Measurements from ENCODE around the gene ALDH1L1.

The ALDH1L1 gene

DNA sequence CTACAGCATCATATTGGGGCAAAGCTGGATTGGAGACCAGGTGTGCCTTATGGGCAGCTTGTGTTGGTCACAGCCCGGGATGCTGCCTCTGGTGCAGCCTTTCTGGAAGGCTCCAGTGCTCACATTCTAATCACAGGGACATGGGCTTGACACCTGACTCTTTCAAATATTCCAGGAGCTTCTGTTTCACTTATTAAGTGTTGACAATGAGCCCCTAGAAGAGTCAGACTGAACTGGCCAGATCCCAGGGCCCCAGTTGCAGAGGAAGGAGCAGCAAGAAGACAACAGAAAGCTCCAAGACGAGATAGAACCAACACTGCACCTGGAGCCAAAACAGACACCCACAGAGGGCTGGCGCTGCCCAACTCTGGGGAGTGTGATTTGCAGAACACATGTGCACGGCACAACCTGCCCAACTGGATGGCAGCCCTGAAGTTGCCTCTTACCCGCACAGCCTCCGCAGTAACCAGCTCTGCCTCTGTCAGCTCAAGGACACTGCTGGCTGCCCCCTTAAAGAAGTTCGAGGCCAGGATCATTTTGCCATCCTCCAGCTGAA is 30.3 kb downstream of the ALDH1L1 start:
- Histone ChIP-seq H3K9ac (ENCODE audit: low read length) (no peak overlapping the region), H3K4me3 (ENCODE audit: low read length) (no peak overlapping the region), H2AFZ (ENCODE audit: low read length) (no peak overlapping the region), H3K9me3 (replicated peaks; ENCODE audit: insufficient read depth, low read length) (no peaks in the 10 kb centered on the region), H3K9me2 (replicated peaks; ENCODE audit: insufficient read depth, low read length) (no peaks in the 10 kb centered on the region), H3K4me1 (ENCODE audit: low read length) (no peaks in the 10 kb centered on the region), H3K4me2 (ENCODE audit: low read depth, low read length) (no peak overlapping the region), H3F3A (ENCODE audit: insufficient read depth, low read length) (no peaks in the 10 kb centered on the region), H3K27ac (ENCODE audit: low read length) (no peak overlapping the region), H3K36me3 (replicated peaks; ENCODE audit: insufficient read depth, low read length) (no peaks in the 10 kb centered on the region), H3K27me3 (replicated peaks; ENCODE audit: insufficient read depth, low read length) (no peaks in the 10 kb centered on the region), H3K79me2 (ENCODE audit: low read length) (no peaks in the 10 kb centered on the region), H4K20me1 (ENCODE audit: insufficient read depth, low read length) (no peaks in the 10 kb centered on the region)
- TF ChIP-seq EZH2 (optimal IDR thresholded peaks at IDR 0.05; ENCODE audit: low read depth, low read length) (no peak), EZH2phosphoT487 (IDR thresholded peaks at IDR 0.05; ENCODE audit: low read length) (no peak)
- TF ChIP-seq, protein P1, sequence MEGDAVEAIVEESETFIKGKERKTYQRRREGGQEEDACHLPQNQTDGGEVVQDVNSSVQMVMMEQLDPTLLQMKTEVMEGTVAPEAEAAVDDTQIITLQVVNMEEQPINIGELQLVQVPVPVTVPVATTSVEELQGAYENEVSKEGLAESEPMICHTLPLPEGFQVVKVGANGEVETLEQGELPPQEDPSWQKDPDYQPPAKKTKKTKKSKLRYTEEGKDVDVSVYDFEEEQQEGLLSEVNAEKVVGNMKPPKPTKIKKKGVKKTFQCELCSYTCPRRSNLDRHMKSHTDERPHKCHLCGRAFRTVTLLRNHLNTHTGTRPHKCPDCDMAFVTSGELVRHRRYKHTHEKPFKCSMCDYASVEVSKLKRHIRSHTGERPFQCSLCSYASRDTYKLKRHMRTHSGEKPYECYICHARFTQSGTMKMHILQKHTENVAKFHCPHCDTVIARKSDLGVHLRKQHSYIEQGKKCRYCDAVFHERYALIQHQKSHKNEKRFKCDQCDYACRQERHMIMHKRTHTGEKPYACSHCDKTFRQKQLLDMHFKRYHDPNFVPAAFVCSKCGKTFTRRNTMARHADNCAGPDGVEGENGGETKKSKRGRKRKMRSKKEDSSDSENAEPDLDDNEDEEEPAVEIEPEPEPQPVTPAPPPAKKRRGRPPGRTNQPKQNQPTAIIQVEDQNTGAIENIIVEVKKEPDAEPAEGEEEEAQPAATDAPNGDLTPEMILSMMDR (IDR thresholded peaks at IDR 0.05; ENCODE audit: low read length): no peak
- no peak for DNase-seq

DNA sequence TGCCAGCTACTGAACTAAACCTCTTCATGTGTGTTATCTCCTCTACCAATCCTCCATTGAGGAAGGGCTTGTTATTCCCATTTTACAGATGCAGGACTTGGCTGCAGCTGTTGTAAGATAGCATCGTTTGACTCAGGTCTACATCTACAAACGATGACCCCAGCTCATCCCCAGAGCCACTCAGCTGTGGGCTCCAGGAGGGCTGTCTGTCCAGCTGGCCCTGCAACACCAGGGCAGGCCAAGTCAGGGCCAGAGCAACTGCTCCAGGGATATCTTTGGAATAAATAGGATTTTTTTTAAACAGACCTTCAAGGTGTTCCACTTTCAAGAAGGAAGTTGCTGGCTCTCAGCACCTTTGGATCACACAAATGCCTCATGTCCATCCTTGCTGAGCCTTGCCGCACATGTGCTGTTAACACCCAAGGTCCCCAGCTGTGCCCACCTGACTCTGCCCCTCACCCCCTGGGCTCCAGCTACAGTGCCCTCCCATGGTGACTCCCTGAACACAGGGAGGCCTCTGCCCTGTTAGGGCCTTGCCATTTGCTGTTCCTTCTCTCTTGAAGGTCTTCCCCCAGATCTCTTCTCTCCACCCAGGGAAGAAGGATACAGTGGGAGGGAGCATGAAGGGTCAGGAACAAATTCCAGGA is 31.0 kb downstream of the ALDH1L1 start:
- H3F3A ChIP-seq (ENCODE audit: insufficient read depth, low read length): no peaks in the 10 kb centered on the region
- no peak overlapping the region for H3K4me2 ChIP-seq (ENCODE audit: low read depth, low read length)
- H2AFZ ChIP-seq (ENCODE audit: low read length): no peak overlapping the region
- H3K27me3 ChIP-seq (replicated peaks; ENCODE audit: insufficient read depth, low read length): no peaks in the 10 kb centered on the region
- H3K9me2 ChIP-seq (replicated peaks; ENCODE audit: insufficient read depth, low read length): no peaks in the 10 kb centered on the region
- DNase-seq: no peak
- no peak overlapping the region for H3K4me3 ChIP-seq (ENCODE audit: low read length)
- H4K20me1 ChIP-seq (ENCODE audit: insufficient read depth, low read length): no peaks in the 10 kb centered on the region
- H3K9ac ChIP-seq (ENCODE audit: low read length): no peak overlapping the region
- H3K36me3 ChIP-seq (replicated peaks; ENCODE audit: insufficient read depth, low read length): no peaks in the 10 kb centered on the region
- H3K79me2 ChIP-seq (ENCODE audit: low read length): no peaks in the 10 kb centered on the region
- H3K9me3 ChIP-seq (replicated peaks; ENCODE audit: insufficient read depth, low read length): no peaks in the 10 kb centered on the region
- no peaks in the 10 kb centered on the region for H3K4me1 ChIP-seq (ENCODE audit: low read length)
- no peak overlapping the region for H3K27ac ChIP-seq (ENCODE audit: low read length)
- TF ChIP-seq EZH2 (optimal IDR thresholded peaks at IDR 0.05; ENCODE audit: low read depth, low read length): no peak
- TF ChIP-seq, protein P1 (IDR thresholded peaks at IDR 0.05; ENCODE audit: low read length): no peak
- no peak for TF ChIP-seq EZH2phosphoT487 (IDR thresholded peaks at IDR 0.05; ENCODE audit: low read length)

DNA sequence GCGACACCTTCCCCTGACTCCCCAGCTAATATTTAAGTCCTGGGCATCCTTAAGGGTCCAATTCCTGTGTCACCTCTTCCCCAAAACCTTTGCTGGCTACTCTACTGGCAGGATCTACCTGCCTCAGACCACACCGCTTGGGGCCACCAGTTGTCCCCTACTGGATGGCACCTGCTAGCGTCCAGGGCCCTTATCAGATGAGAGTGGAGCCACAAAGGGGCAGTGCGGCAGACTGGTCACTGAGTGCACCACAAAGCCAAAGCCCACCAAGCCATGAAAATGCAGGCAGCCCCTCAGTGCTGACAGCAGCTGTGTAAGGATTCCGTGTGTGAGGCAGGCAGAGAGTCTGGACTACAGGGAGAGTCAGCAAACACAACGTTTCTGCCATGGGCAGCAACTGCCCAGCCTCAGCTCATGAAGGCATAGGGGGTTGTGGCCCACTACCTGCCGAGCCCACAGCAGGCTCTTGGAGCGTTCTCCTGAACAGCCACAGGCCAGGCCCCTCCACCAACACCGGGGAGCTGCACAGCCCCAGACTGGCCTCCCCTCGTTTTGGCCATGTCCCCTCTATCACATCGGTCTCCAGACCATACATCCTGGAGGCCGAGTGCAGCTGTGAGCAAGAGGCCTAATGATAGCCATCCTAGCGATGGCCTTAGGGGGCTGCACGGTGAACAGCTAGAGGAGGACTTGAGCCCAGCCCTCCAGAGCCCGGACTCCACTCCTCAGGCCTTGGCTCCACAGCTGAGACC is 32.3 kb downstream of the ALDH1L1 start:
- H2AFZ ChIP-seq (ENCODE audit: low read length): no peak overlapping the region
- no peak for DNase-seq
- no peaks in the 10 kb centered on the region for H3K27me3 ChIP-seq (replicated peaks; ENCODE audit: insufficient read depth, low read length)
- TF ChIP-seq, protein P1 (IDR thresholded peaks at IDR 0.05; ENCODE audit: low read length): no peak
- TF ChIP-seq EZH2phosphoT487 (IDR thresholded peaks at IDR 0.05; ENCODE audit: low read length): no peak
- no peak for TF ChIP-seq EZH2 (optimal IDR thresholded peaks at IDR 0.05; ENCODE audit: low read depth, low read length)
- no peaks in the 10 kb centered on the region for H3K9me3 ChIP-seq (replicated peaks; ENCODE audit: insufficient read depth, low read length)
- no peaks in the 10 kb centered on the region for H3K9me2 ChIP-seq (replicated peaks; ENCODE audit: insufficient read depth, low read length)
- H3K9ac ChIP-seq (ENCODE audit: low read length): no peak overlapping the region
- H4K20me1 ChIP-seq (ENCODE audit: insufficient read depth, low read length): no peaks in the 10 kb centered on the region
- H3K4me2 ChIP-seq (ENCODE audit: low read depth, low read length): no peak overlapping the region
- H3K27ac ChIP-seq (ENCODE audit: low read length): no peak overlapping the region
- H3K4me1 ChIP-seq (ENCODE audit: low read length): no peaks in the 10 kb centered on the region
- H3K36me3 ChIP-seq (replicated peaks; ENCODE audit: insufficient read depth, low read length): no peaks in the 10 kb centered on the region
- no peak overlapping the region for H3K4me3 ChIP-seq (ENCODE audit: low read length)
- H3K79me2 ChIP-seq (ENCODE audit: low read length): no peaks in the 10 kb centered on the region
- no peaks in the 10 kb centered on the region for H3F3A ChIP-seq (ENCODE audit: insufficient read depth, low read length)
